Endothelial cell of umbilical vein (primary cell): ENCODE data around the gene HEATR1. TPM values are rescaled to one million over a fixed set of nuclear protein-coding genes. Genes with fewer than 3 reads are reported as not detected.

ENCODE experiments used
- BruUV-seq: library from RNA; stranded (reverse); fragments of 400-500 nt; replicated peaks from 2 replicates; lab custom pipeline; 2021; lab: Mats Ljungman, UMichigan
- CTCF ChIA-PET: fragments of 300-600, 350-600 bp; sonication (Branson Sonifier 250); formaldehyde crosslinking; loops from one replicate; lab custom pipeline; 2021; ENCODE audit warnings: antibody characterized with exemption, inconsistent platforms; lab: Charles Lee
- POLR2A ChIA-PET: fragments of 300-600, 350-600 bp; sonication (Branson Sonifier 250); formaldehyde crosslinking; loops from one replicate; lab custom pipeline; 2021; ENCODE audit warnings: antibody characterized with exemption, inconsistent platforms; lab: Charles Lee
- DNase-seq: peaks from one replicate; pipeline ENCODE4 v3.0.0-alpha.2; 2011; ENCODE audit warnings: low read depth, low spot score
- FAIRE-seq: peaks from 2 replicates; lab custom pipeline; 2011; peaks lifted over from hg19 to GRCh38; lab: Jason Lieb, UNC
- H2AFZ ChIP-seq: 2 replicates; pipeline ENCODE4 v1.6.0; 2012; ENCODE audit warnings: low read depth, low read length, control low read depth, inconsistent platforms
- H3K27ac ChIP-seq: 2 replicates; pipeline ENCODE4 v1.5.1; 2011; ENCODE audit warnings: low read depth, mild to moderate bottlenecking, control low read depth, low read length, moderate library complexity; ENCODE audit not compliant: insufficient read depth
- H3K27me3 ChIP-seq, 2 experiments: 2 replicates each; pipeline versions ENCODE4 v1.6.0 to v1.6.1; 2011; ENCODE audit warnings: low read length in 2 of 2, mixed read lengths in 1 of 2; ENCODE audit not compliant: control insufficient read depth in 2 of 2, insufficient read depth in 2 of 2
- H3K36me3 ChIP-seq, 2 experiments: 2 replicates in 1 of 2; 3 replicates in 1 of 2; pipeline ENCODE4 v1.5.1; 2011; ENCODE audit warnings: low read length in 2 of 2, mild to moderate bottlenecking in 1 of 2, moderate library complexity in 1 of 2; ENCODE audit not compliant: control insufficient read depth in 2 of 2, insufficient read depth in 2 of 2; ENCODE audit errors: extremely low read depth in 1 of 2
- H3K4me1 ChIP-seq: 3 replicates; pipeline ENCODE4 v1.5.1; 2011; ENCODE audit warnings: mild to moderate bottlenecking, low read length; ENCODE audit not compliant: control insufficient read depth, insufficient read depth; ENCODE audit errors: extremely low read depth
- H3K4me2 ChIP-seq: 2 replicates; pipeline ENCODE4 v1.6.1; 2011; ENCODE audit warnings: low read length, control low read depth, mixed read lengths; ENCODE audit not compliant: insufficient read depth
- H3K4me3 ChIP-seq, 3 experiments: fragments of 200-600 bp in 1 of 3; sonication (generic), shearing (Covaris generic) in 1 of 3; replicated peaks in 1 of 3; 2 replicates each; pipeline ENCODE4 v1.5.1; 2011 to 2016; ENCODE audit warnings: control low read depth in 3 of 3, low read length in 3 of 3, mild to moderate bottlenecking in 2 of 3, inconsistent platforms in 1 of 3, low read depth in 1 of 3, moderate library complexity in 1 of 3; ENCODE audit not compliant: insufficient read depth in 1 of 3
- H3K79me2 ChIP-seq: 2 replicates; pipeline ENCODE4 v1.6.0; 2012; ENCODE audit warnings: low read length, inconsistent platforms; ENCODE audit not compliant: control insufficient read depth, insufficient read depth
- H3K9ac ChIP-seq: replicated peaks from 2 replicates; pipeline ENCODE3; 2011; ENCODE audit warnings: low read length, control low read depth; ENCODE audit not compliant: insufficient read depth; ENCODE audit errors: extremely low read depth
- H3K9me1 ChIP-seq: replicated peaks from 3 replicates; pipeline ENCODE4 v1.6.0; 2011; ENCODE audit warnings: mild to moderate bottlenecking, low read length; ENCODE audit not compliant: control insufficient read depth, insufficient read depth; ENCODE audit errors: extremely low read depth
- H3K9me3 ChIP-seq: replicated peaks from 2 replicates; pipeline ENCODE4 v1.5.1; 2012; ENCODE audit warnings: low read length, inconsistent platforms; ENCODE audit not compliant: control insufficient read depth, insufficient read depth
- H4K20me1 ChIP-seq: replicated peaks from 2 replicates; pipeline ENCODE3; 2011; ENCODE audit warnings: mild to moderate bottlenecking, low read length; ENCODE audit not compliant: control insufficient read depth, insufficient read depth; ENCODE audit errors: extremely low read depth
- CTCF ChIP-seq, 2 donors: IDR thresholded peaks; 1 replicate in 1 of 2; 2 replicates in 1 of 2; pipeline ENCODE4 v1.5.1; 2011; ENCODE audit warnings: low read length in 2 of 2, mild to moderate bottlenecking in 2 of 2, moderate library complexity in 2 of 2, control low read depth in 1 of 2, inconsistent platforms in 1 of 2, low read depth in 1 of 2; ENCODE audit not compliant: insufficient read depth in 1 of 2; ENCODE audit errors: extremely low read depth in 1 of 2
- EZH2 ChIP-seq: IDR thresholded peaks from 2 replicates; pipeline ENCODE4 v1.6.1; 2012; ENCODE audit warnings: borderline replicate concordance, low read depth, mild to moderate bottlenecking, moderate library complexity, low read length, inconsistent platforms; ENCODE audit not compliant: severe bottlenecking
- FOS ChIP-seq: IDR thresholded peaks from 2 replicates; pipeline ENCODE4 v1.6.1; 2011; ENCODE audit warnings: mild to moderate bottlenecking, low read length, moderate library complexity, borderline replicate concordance; ENCODE audit not compliant: insufficient read depth
- GATA2 ChIP-seq: IDR thresholded peaks from 2 replicates; pipeline ENCODE4 v1.7.0; 2011; ENCODE audit warnings: low read depth, mild to moderate bottlenecking, moderate library complexity, mixed read lengths, low read length; ENCODE audit not compliant: insufficient read length, insufficient read depth
- JUN ChIP-seq: IDR thresholded peaks from 2 replicates; pipeline ENCODE4 v1.6.1; 2011; ENCODE audit warnings: borderline replicate concordance, low read depth; ENCODE audit not compliant: insufficient read length, insufficient read depth
- MAX ChIP-seq: IDR thresholded peaks from 2 replicates; pipeline ENCODE4 v1.6.1; 2011; ENCODE audit not compliant: insufficient read depth, insufficient read length
- MYC ChIP-seq: IDR thresholded peaks from one replicate; pipeline ENCODE4 v1.6.1; 2011; ENCODE audit warnings: mild to moderate bottlenecking, low read depth, low read length
- POLR2A ChIP-seq: IDR thresholded peaks from 2 replicates; pipeline ENCODE4 v1.6.1; 2012; ENCODE audit warnings: low read depth, mild to moderate bottlenecking, control low read depth, low read length
- POLR2AphosphoS5 ChIP-seq: IDR thresholded peaks from 2 replicates; pipeline ENCODE4 v1.6.1; 2012; ENCODE audit warnings: low read depth, mild to moderate bottlenecking, control low read depth, low read length, moderate library complexity; ENCODE audit not compliant: insufficient read depth
- dilution Hi-C: fragments of 300-500 bp; cut with MboI; formaldehyde crosslinking; loops from one replicate; pipeline ENCODE4 v1.15.0; 2019; ENCODE audit warnings: low sequenced_read_pairs; ENCODE audit not compliant: extremely low pct_ligation_motif_present
- intact Hi-C: fragments of 100-400 bp; cut with micrococcal nuclease; formaldehyde crosslinking; loops from one replicate; pipeline ENCODE4 v1.10.0; 2022
- polyA plus RNA-seq, 4 experiments: library from polyadenylated mRNA; depleted of rRNA in 3 of 4; stranded (reverse) in 3 of 4; unstranded in 1 of 4; fragments of >200 nt; gene quantifications; 2 replicates each; pipeline versions ENCODE4 v1.2.1 to v1.2.3, GENCODE V29; 2011 to 2012; ENCODE audit warnings: missing spikeins in 1 of 4
- total RNA-seq: library from RNA; stranded (reverse); gene quantifications from 2 replicates; pipeline ENCODE4 v1.2.3, GENCODE V29; 2021

Gene HEATR1
- total and polyA plus RNA-seq, 2 donors (not counting 3 experiments of a cell fraction or from before 2014, with no cell fraction given), result 8.4 to 62.0 TPM

GRCh38 chr1:236589531-236589930, 14.8 kb downstream of the HEATR1 start:
- no peak overlapping the region for H2AFZ ChIP-seq
- no peak overlapping the region for H3K9ac ChIP-seq
- CTCF ChIA-PET, result no interaction called here
- no peaks in the 10 kb centered on the region for H3K9me1 ChIP-seq
- H3K79me2 ChIP-seq, result no peaks in the 10 kb centered on the region
- DNase-seq (no peak), FAIRE-seq (no peak)
- peaks cover 11 to 40% of the 10 kb centered on the region in 2 experiments for H3K36me3 ChIP-seq
- POLR2A ChIA-PET, result no interaction called here
- H3K27me3 ChIP-seq, result no peaks in the 10 kb centered on the region
- dilution Hi-C loops, result no loop called here
- intact Hi-C loops, result no loop called here
- H3K27ac ChIP-seq, result no peak overlapping the region
- TF ChIP-seq EZH2, result no peak
- TF ChIP-seq JUN, result no peak
- TF ChIP-seq CTCF (IDR thresholded peaks at IDR 0.05; ENCODE audit: extremely low read depth in 1 of 2, insufficient read depth in 1 of 2, low read depth in 1 of 2, low read length in 2 of 2), result no peak
- no TSS peak for BruUV-seq
- H4K20me1 ChIP-seq, result no peaks in the 10 kb centered on the region
- no peak overlapping the region for H3K4me2 ChIP-seq
- no peak overlapping the region for H3K4me3 ChIP-seq
- no peaks in the 10 kb centered on the region for H3K9me3 ChIP-seq
- no peaks in the 10 kb centered on the region for H3K4me1 ChIP-seq

- peaks cover 10 to 19% of the 10 kb centered on the region in 2 experiments for H3K36me3 ChIP-seq
- CTCF ChIA-PET, result no interaction called here
These were observed 22.8 kb downstream of the HEATR1 start for GRCh38 chr1:236581528-236581927.

More at GRCh38 chr1:236581528-236581927, 22.8 kb downstream of the HEATR1 start:
- no peaks in the 10 kb centered on the region for H4K20me1 ChIP-seq
- dilution Hi-C loops, result no loop called here
- FAIRE-seq (no peak), DNase-seq (no peak)
- no peak overlapping the region for H3K4me3 ChIP-seq
- H3K9ac ChIP-seq, result no peak overlapping the region
- H3K9me1 ChIP-seq, result no peaks in the 10 kb centered on the region
- no peak overlapping the region for H3K4me2 ChIP-seq
- H3K4me1 ChIP-seq, result no peaks in the 10 kb centered on the region
- H3K9me3 ChIP-seq, result no peaks in the 10 kb centered on the region
- no peaks in the 10 kb centered on the region for H3K79me2 ChIP-seq
- TF ChIP-seq EZH2 (no peak), POLR2A (no peak), FOS (no peak), MAX (no peak), CTCF (IDR thresholded peaks at IDR 0.05; ENCODE audit: extremely low read depth in 1 of 2, insufficient read depth in 1 of 2, low read depth in 1 of 2, low read length in 2 of 2) (no peak), GATA2 (no peak), JUN (no peak), POLR2AphosphoS5 (no peak), MYC (no peak)
- intact Hi-C loops, result loop anchor here (5.0 kb wide), 1 partner anchor 34 kb away; no protein-coding TSS in a partner anchor
- H3K27ac ChIP-seq, result no peak overlapping the region
- POLR2A ChIA-PET, result no interaction called here
- no peak overlapping the region for H2AFZ ChIP-seq
- no peaks in the 10 kb centered on the region for H3K27me3 ChIP-seq
- no TSS peak for BruUV-seq
